Spinal cord (tissue), 10 donors: ENCODE measurements around the gene ELP5. TPM values are rescaled to one million over a fixed set of nuclear protein-coding genes. Genes with fewer than 3 reads are reported as not detected.

Experiments
- DNase-seq, 6 donors: peaks; one replicate each; pipeline versions ENCODE4 v3.0.0 to v3.0.0-alpha.2; 2013 to 2015; ENCODE audit warnings: low spot score in 6 of 6, low read depth in 4 of 6
- H3K27ac ChIP-seq: one replicate; pipeline ENCODE4 v1.5.1; 2013; ENCODE audit warnings: low read depth, low read length, control low read depth
- H3K27me3 ChIP-seq: one replicate; pipeline ENCODE4 v1.6.1; 2013; ENCODE audit warnings: low read length; ENCODE audit not compliant: control insufficient read depth, insufficient read depth
- H3K36me3 ChIP-seq: one replicate; pipeline ENCODE4 v1.6.1; 2013; ENCODE audit warnings: low read length; ENCODE audit not compliant: control insufficient read depth, insufficient read depth
- H3K4me1 ChIP-seq: one replicate; pipeline ENCODE4 v1.6.1; 2013; ENCODE audit warnings: low read length; ENCODE audit not compliant: control insufficient read depth, insufficient read depth
- H3K4me3 ChIP-seq: one replicate; pipeline ENCODE4 v1.5.1; 2013; ENCODE audit warnings: low read depth, low read length, control low read depth
- H3K9me3 ChIP-seq: one replicate; pipeline ENCODE4 v1.6.1; 2013; ENCODE audit warnings: low read length; ENCODE audit not compliant: control insufficient read depth, insufficient read depth
- WGBS: methylation state at CpG from one replicate; pipeline ENCODE4 v1.1.5; 2013; ENCODE audit warnings: missing lambda C conversion rate; ENCODE audit not compliant: insufficient coverage; 5-methylcytosine and 5-hydroxymethylcytosine counted together
- long read RNA-seq, 4 donors: transcript quantifications; one replicate each; lab custom pipeline, GENCODE V29; 2026
- polyA plus RNA-seq, 2 donors: library from polyadenylated mRNA; unstranded; fragments of 120-200 nt; gene quantifications; one replicate each; pipeline ENCODE4 v1.2.1, GENCODE V29; 2013; ENCODE audit not compliant: insufficient read length in 2 of 2
- total RNA-seq, 2 donors: library from RNA; depleted of rRNA in 1 of 2; stranded (reverse); fragments of 120-200 nt in 1 of 2; fragments of >200 nt in 1 of 2; gene quantifications; one replicate each; pipeline versions ENCODE4 v1.2.3 to v1.2.4, GENCODE V29; 2013 to 2014
- donor health status: healthy.

ELP5 gene, protein sequence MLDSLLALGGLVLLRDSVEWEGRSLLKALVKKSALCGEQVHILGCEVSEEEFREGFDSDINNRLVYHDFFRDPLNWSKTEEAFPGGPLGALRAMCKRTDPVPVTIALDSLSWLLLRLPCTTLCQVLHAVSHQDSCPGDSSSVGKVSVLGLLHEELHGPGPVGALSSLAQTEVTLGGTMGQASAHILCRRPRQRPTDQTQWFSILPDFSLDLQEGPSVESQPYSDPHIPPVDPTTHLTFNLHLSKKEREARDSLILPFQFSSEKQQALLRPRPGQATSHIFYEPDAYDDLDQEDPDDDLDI
- total RNA-seq (10 to 100 TPM; 24.9 to 47.7 TPM), polyA plus RNA-seq (10 to 100 TPM; 49.8 to 52.2 TPM)
- long read RNA-seq, donor 1, transcript ELP5-204 (8 exons, 1,423 nt): major isoform, 10 of 15 reads
- long read RNA-seq, donor 1, partial matches to known transcripts: 0 of 15 reads
- long read RNA-seq, donor 1, other reads (novel, unspliced or antisense): 0 of 15 reads
- long read RNA-seq, donor 2, transcript ELP5-204 (8 exons, 1,423 nt): major isoform, 10 of 14 reads
- long read RNA-seq, donor 2, partial matches to known transcripts: 0 of 14 reads
- long read RNA-seq, donor 2, other reads (novel, unspliced or antisense): 0 of 14 reads
- long read RNA-seq, donor 3, transcript ELP5-210 (4 exons, 687 nt): major isoform, 5 of 81 reads
- long read RNA-seq, donor 3, partial matches to known transcripts: 66 of 81 reads
- long read RNA-seq, donor 3, other reads (novel, unspliced or antisense): 0 of 81 reads
- long read RNA-seq, donor 4, transcript ELP5-204 (8 exons, 1,423 nt): major isoform, 20 of 100 reads
- long read RNA-seq, donor 4, transcript ELP5-214 (6 exons, 2,209 nt): minor isoform, 5 of 100 reads
- long read RNA-seq, donor 4, partial matches to known transcripts: 29 of 100 reads
- long read RNA-seq, donor 4, other reads (novel, unspliced or antisense): 41 of 100 reads

DNA sequence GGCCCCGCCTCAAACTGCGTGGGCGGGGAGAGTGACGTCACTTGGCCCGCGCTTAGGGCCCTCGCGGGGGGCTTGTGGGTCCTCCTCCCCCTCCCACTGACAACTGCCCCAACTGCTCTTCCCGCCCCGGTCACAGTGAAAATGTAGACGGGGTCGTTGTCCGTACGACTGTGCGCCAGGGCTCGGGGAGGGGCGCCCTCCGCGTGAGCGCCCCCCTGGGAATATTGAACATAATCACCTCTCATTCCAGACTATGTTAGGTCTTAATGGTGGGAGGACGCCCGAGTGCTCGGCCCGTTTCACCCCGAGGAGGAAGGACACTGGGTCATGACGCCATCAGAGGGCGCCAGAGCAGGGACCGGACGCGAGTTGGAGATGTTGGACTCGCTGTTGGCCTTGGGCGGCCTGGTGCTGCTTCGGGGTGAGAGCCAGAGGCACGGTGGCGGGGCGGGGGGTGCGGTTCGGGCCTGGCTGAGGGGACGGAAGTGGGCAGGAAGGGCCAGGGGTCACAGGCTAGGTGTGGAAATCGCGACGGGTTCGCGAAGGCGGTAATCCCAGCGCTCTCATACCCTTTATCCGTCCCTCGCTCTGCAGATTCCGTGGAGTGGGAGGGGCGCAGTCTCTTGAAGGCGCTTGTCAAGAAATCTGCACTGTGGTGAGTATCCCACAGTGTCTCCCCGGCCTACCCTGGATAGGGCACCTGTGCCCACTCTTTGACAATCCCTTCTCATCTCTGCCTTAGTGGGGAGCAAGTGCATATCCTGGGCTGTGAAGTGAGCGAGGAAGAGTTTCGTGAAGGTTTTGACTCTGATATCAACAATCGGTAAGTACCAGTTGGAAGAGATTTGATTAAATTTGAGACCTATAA, at the start of gene ELP5:
TSS of gene ELP5 (plus strand) at position 40 of the 868 bp plus-strand sequence. CDS start at position 376, 336 bp downstream.
- peak in 5 of 6 donors; percentile 84 to 97 (median 89) for DNase-seq
- WGBS: 0% methylated on average over 40 of the region's 55 CpGs
- H3K4me1 ChIP-seq: peaks cover 31% of the 10 kb centered on the region
- no peaks in the 10 kb centered on the region for H3K9me3 ChIP-seq
- H3K36me3 ChIP-seq: peaks cover 30% of the 10 kb centered on the region
- peak within 1 kb of the TSS; percentile 100 for H3K27ac ChIP-seq
- H3K4me3 ChIP-seq: peak within 1 kb of the TSS; percentile 98
- H3K27me3 ChIP-seq: no peaks in the 10 kb centered on the region

GRCh38 chr17:7203391-7203790, 48.6 kb upstream of the ELP5 start:
- DNase-seq: no peak
- H3K4me3 ChIP-seq: no peak overlapping the region

GRCh38 chr17:7204336-7204735, 47.7 kb upstream of the ELP5 start:
- Histone ChIP-seq H3K27ac (peak overlapping the region; percentile 92), H3K36me3 (peaks cover 58% of the 10 kb centered on the region), H3K9me3 (no peaks in the 10 kb centered on the region), H3K27me3 (no peaks in the 10 kb centered on the region), H3K4me1 (peaks cover 55% of the 10 kb centered on the region), H3K4me3 (peak overlapping the region; percentile 71)
- peak in 2 of 6 donors; percentile 89 to 92 for DNase-seq
- 29% methylated on average over 11 of the region's 15 CpGs for WGBS

More at GRCh38 chr17:7203391-7203790, 48.6 kb upstream of the ELP5 start:
- Histone ChIP-seq H3K27me3 (no peaks in the 10 kb centered on the region), H3K4me1 (peaks cover 46% of the 10 kb centered on the region), H3K9me3 (no peaks in the 10 kb centered on the region), H3K27ac (no peak overlapping the region), H3K36me3 (peaks cover 64% of the 10 kb centered on the region)
- 95% methylated on average over 14 of the region's 16 CpGs for WGBS

DNA sequence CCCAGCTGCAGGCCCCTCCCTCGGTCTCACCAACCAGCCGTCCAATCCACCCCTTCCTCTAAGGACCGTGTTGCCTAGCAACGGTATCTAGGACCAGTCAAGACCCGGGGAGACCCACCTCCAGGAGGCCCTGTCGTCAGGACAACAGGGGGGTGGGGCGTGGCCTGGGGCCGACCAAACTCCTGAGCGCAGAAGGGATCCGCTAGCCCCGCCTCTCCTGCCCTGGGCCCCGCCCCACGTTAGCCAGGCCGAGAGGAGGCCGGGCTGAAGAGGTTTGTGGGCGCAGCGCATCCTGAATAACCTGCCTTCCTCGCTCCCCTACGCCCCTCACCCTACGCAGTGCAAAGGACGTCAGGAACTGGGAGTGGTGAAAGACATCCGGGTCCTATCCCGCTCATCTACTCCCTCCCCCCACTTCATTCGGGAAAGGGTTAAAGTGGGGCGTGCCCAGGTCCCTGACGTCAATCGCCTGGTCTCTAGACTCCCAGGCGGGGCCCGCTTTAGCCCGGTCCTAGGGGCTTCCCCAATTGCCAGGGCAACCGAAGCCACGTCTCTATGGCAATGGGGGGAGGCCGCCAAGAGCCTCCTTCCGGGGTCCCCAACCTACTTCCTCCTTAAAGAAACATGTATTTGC, 47.1 kb upstream of the ELP5 start:
- under 1% methylated on average over 31 of the region's 34 CpGs for WGBS
- Histone ChIP-seq H3K27me3 (no peaks in the 10 kb centered on the region), H3K4me1 (peaks cover 56% of the 10 kb centered on the region), H3K36me3 (peaks cover 57% of the 10 kb centered on the region), H3K9me3 (no peaks in the 10 kb centered on the region), H3K4me3 (peak overlapping the region; percentile 71), H3K27ac (peak overlapping the region; percentile 92)
- peak; percentile 91 to 99 (median 93) for DNase-seq

DNA sequence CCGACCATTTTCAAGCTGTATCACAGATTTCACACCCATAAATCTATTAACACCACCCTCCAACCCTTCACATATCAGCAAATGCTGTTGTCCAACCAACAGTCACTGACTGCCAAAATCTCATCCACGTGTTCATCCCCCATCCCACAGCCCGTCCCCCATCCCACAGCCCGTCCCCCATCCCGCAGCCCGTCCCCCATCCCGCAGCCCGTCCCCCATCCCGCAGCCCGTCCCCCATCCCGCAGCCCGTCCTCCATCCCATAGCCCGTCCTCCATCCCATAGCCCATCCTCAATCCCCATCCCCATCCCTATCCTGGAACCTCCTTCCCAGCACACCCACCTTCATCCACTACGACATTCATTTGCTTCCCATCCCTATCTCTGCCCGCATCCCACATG, 46.5 kb upstream of the ELP5 start:
- H3K4me1 ChIP-seq: peaks cover 58% of the 10 kb centered on the region
- H3K27me3 ChIP-seq: no peaks in the 10 kb centered on the region
- DNase-seq: no peak
- H3K4me3 ChIP-seq: peak overlapping the region; percentile 71
- H3K36me3 ChIP-seq: peaks cover 54% of the 10 kb centered on the region
- H3K9me3 ChIP-seq: no peaks in the 10 kb centered on the region
- 10% methylated on average over 11 of the region's 15 CpGs for WGBS
- peak overlapping the region; percentile 92 for H3K27ac ChIP-seq

DNA sequence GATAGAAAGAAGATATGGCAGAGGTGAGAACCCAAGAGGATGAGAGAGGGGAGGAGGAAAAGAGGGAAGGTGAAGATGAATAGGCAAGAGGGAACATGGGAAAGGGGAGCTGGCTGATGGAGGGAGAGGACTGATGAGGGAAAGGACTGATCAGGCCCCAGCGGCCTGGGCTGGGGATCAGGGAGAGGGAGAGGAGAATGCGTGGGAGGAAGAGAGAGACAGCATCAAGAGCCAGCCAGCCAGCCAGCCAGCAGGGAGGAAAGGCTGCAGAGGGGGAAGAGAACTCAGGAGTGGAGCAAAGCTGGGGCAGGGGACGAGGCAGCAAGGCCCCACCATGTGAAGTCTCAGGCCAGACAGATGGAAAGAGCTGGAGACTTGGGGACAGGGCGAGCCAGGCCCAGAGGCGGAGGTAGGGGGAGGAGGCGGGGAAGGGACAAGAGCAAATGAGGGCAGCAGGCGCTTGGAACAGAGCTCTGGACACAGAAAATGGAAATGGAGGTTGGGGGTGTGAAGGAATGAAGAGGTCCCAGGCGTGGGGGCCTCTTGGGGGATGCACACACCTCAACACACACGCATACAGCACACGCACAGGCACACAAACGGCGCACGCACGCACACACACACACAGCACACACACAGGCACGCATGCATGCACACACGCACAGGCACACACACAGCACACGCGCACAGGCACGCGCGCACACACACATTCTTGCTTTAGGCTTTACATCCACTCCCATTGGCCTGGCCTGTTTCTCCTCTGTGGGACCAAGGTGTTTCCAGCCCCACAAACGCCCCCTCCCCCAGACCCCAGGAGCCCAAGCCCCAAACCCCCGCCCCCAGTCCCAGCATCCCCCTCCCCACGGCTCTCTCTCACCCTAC, 44.7 kb upstream of the ELP5 start:
- H3K27ac ChIP-seq: peak overlapping the region; percentile 47
- WGBS: 66% methylated on average over 21 of the region's 24 CpGs
- H3K9me3 ChIP-seq: no peaks in the 10 kb centered on the region
- no peak for DNase-seq
- no peaks in the 10 kb centered on the region for H3K27me3 ChIP-seq
- peaks cover 71% of the 10 kb centered on the region for H3K4me1 ChIP-seq
- no peak overlapping the region for H3K4me3 ChIP-seq
- H3K36me3 ChIP-seq: peaks cover 41% of the 10 kb centered on the region

GRCh38 chr17:7208027-7208571, 43.9 kb upstream of the ELP5 start:
- Histone ChIP-seq H3K27ac (no peak overlapping the region), H3K27me3 (no peaks in the 10 kb centered on the region), H3K9me3 (no peaks in the 10 kb centered on the region), H3K4me3 (no peak overlapping the region), H3K4me1 (peaks cover 78% of the 10 kb centered on the region), H3K36me3 (peaks cover 34% of the 10 kb centered on the region)
- no peak for DNase-seq
- WGBS: 30% methylated on average over 17 of the region's 21 CpGs
